Activated B cell treated with CpG ODN at 0.5 μM for 24 hours (primary cell): Measurements from ENCODE around the gene KCNS3. TPM values are rescaled to one million over a fixed set of nuclear protein-coding genes. Genes with fewer than 3 reads are reported as not detected.
"Not testable (repeated sequence)": the region's sequence is repeated elsewhere in the genome, so short reads cannot be mapped to it uniquely, and the experiment has no call there.

ENCODE experiments used
- ATAC-seq: fragments of 200-7000 bp; cut with Tn5 transposase; one replicate; pipeline ENCODE4 v1.10.0; 2021; ENCODE audit warnings: low read depth, mild to moderate bottlenecking, moderate library complexity
- CTCF ChIA-PET: fragments of 350-600 bp; sonication (Branson Sonifier 250); formaldehyde crosslinking; loops from one replicate; lab custom pipeline; 2021; ENCODE audit warnings: antibody characterized with exemption; lab: Charles Lee
- POLR2A ChIA-PET: fragments of 350-600 bp; sonication (Branson Sonifier 250); formaldehyde crosslinking; loops from one replicate; lab custom pipeline; 2021; ENCODE audit warnings: antibody characterized with exemption; lab: Charles Lee
- DNase-seq: peaks from one replicate; pipeline ENCODE4 v3.0.0; 2022
- H3K27ac Mint-ChIP-seq: one replicate; pipeline ENCODE4 v1.8.0; 2020; ENCODE audit warnings: mixed read lengths
- H3K27me3 Mint-ChIP-seq: one replicate; pipeline ENCODE4 v1.8.0; 2021; ENCODE audit warnings: mixed read lengths
- H3K36me3 Mint-ChIP-seq: one replicate; pipeline ENCODE4 v1.8.0; 2021; ENCODE audit warnings: low read depth, mixed read lengths
- H3K4me1 Mint-ChIP-seq: one replicate; pipeline ENCODE4 v1.8.0; 2021; ENCODE audit warnings: mixed read lengths
- H3K4me3 Mint-ChIP-seq: one replicate; pipeline ENCODE4 v1.8.0; 2020; ENCODE audit warnings: mild to moderate bottlenecking, mixed read lengths
- H3K9me3 Mint-ChIP-seq: one replicate; pipeline ENCODE4 v1.8.0; 2020; ENCODE audit warnings: mixed read lengths
- intact Hi-C: fragments of 100-400 bp; cut with micrococcal nuclease; formaldehyde crosslinking; loops from one replicate; pipeline ENCODE4 v1.15.1; 2024
- total RNA-seq: library from RNA; stranded (reverse); gene quantifications from 2 replicates; pipeline ENCODE4 v1.2.3, GENCODE V29; 2022
- TF ChIP-seq, protein P1 (sequence below): fragments of 200-600 bp; IDR thresholded peaks from one replicate; pipeline ENCODE4 v1.8.0; 2022; ENCODE audit warnings: antibody characterized with exemption, mild to moderate bottlenecking

KCNS3 gene
- total RNA-seq, 1 donor from 2014 or later: 1.5 TPM

DNA sequence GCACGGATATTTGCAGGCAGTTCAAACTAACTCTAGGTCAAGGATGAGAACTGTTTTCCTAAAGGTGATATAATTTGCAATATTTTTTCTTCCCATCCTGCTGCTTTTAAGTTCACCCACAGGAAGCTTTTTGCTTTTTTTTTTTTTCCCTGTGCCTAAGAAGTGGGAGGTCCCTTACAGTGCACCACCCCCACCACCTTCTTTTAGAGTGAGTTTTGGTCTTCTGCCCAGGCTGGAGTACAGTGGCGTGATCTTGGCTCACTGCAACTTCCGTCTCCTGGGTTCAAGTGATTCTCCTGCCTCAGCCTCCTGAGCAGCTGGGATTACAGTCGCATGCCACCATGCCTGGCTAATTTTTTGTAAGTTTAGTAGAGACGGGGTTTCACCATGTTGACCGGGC lies 82.5 kb downstream of the KCNS3 start:
- no peaks in the 10 kb centered on the region for H3K36me3 Mint-ChIP-seq
- H3K4me3 Mint-ChIP-seq: no peak overlapping the region
- peaks cover 2% of the 10 kb centered on the region for H3K4me1 Mint-ChIP-seq
- CTCF ChIA-PET: no interaction called here
- ATAC-seq: no peak
- H3K27ac Mint-ChIP-seq: no peak overlapping the region
- TF ChIP-seq, protein P1, sequence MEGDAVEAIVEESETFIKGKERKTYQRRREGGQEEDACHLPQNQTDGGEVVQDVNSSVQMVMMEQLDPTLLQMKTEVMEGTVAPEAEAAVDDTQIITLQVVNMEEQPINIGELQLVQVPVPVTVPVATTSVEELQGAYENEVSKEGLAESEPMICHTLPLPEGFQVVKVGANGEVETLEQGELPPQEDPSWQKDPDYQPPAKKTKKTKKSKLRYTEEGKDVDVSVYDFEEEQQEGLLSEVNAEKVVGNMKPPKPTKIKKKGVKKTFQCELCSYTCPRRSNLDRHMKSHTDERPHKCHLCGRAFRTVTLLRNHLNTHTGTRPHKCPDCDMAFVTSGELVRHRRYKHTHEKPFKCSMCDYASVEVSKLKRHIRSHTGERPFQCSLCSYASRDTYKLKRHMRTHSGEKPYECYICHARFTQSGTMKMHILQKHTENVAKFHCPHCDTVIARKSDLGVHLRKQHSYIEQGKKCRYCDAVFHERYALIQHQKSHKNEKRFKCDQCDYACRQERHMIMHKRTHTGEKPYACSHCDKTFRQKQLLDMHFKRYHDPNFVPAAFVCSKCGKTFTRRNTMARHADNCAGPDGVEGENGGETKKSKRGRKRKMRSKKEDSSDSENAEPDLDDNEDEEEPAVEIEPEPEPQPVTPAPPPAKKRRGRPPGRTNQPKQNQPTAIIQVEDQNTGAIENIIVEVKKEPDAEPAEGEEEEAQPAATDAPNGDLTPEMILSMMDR: no peak
- POLR2A ChIA-PET: no interaction called here
- no peak for DNase-seq
- intact Hi-C loops: no loop called here
- H3K9me3 Mint-ChIP-seq: no peaks in the 10 kb centered on the region
- peaks cover 20% of the 10 kb centered on the region for H3K27me3 Mint-ChIP-seq

DNA sequence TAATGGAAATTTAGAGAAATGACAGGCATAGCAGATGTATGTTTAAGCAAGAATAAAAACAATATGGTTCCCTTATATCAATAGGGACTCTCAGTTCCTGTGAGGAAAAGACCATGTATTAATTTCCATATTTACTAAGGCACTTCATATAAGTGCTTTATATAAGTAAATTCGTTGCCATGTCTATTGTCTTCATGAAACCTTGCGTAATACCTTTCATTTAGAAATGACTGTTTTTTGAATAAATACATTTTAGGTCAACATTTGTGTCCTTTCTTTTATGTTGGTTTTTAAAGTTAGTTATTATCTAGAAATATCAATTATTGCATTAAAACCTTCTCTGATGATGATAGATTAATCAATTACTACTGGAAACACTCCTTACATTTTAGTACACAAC lies 83.3 kb downstream of the KCNS3 start:
- DNase-seq: no peak
- no peak for ATAC-seq
- ChIA-PET CTCF (no interaction called here), POLR2A (no interaction called here)
- intact Hi-C loops: no loop called here
- no peaks in the 10 kb centered on the region for H3K36me3 Mint-ChIP-seq
- H3K4me3 Mint-ChIP-seq: no peak overlapping the region
- TF ChIP-seq, protein P1: no peak
- no peak overlapping the region for H3K27ac Mint-ChIP-seq
- no peaks in the 10 kb centered on the region for H3K9me3 Mint-ChIP-seq
- H3K4me1 Mint-ChIP-seq: peaks cover 10% of the 10 kb centered on the region
- H3K27me3 Mint-ChIP-seq: peaks cover 17% of the 10 kb centered on the region

DNA sequence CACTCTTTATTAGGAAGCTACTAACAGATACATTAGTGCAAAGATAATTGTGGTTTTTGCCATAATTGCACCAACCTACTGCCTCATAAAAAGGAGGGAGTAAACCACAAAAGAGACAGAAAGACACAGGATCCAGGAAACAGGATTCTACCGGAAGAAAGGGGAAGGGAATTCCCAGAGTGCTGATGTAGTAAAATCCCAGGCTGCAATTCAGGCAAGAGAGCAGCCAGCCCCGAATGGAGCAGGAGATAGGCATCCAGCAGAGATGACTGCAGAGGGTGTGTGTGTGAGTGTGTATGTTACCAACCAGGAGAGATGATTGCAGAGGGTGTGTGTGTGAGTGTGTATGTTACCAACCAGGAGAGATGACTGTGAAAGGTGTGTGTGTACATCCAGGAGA lies 84.4 kb downstream of the KCNS3 start:
- Mint-ChIP-seq H3K27ac (no peak overlapping the region), H3K4me3 (no peak overlapping the region), H3K27me3 (peaks cover 14% of the 10 kb centered on the region), H3K36me3 (no peaks in the 10 kb centered on the region), H3K4me1 (peaks cover 17% of the 10 kb centered on the region), H3K9me3 (no peaks in the 10 kb centered on the region)
- ChIA-PET POLR2A (no interaction called here), CTCF (no interaction called here)
- ATAC-seq (no peak), DNase-seq (no peak)
- TF ChIP-seq, protein P1: no peak
- intact Hi-C loops: no loop called here

DNA sequence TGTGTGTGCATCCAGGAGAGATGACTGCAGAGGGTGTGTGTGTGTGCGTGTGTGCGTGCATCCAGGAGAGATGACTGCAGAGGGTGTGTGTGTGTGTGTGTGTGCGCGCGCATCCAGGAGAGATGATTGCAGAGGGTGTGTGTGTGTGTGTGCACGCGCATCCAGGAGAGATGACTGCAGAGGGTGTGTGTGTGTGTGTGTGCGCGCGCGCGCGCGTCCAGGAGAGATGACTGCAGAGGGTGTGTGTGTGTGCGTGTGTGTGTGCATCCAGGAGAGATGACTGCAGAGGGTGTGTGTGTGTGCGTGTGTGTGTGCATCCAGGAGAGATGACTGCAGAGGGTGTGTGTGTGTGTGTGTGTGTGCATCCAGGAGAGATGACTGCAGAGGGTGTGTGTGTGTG lies 85.1 kb downstream of the KCNS3 start:
- CTCF ChIA-PET, H3K36me3 Mint-ChIP-seq, DNase-seq, H3K4me3 Mint-ChIP-seq, intact Hi-C loops, H3K27ac Mint-ChIP-seq, H3K9me3 Mint-ChIP-seq, POLR2A ChIA-PET, ATAC-seq: not testable (repeated sequence)
- Mint-ChIP-seq H3K4me1 (peaks cover 17% of the 10 kb centered on the region), H3K27me3 (peaks cover 20% of the 10 kb centered on the region)

DNA sequence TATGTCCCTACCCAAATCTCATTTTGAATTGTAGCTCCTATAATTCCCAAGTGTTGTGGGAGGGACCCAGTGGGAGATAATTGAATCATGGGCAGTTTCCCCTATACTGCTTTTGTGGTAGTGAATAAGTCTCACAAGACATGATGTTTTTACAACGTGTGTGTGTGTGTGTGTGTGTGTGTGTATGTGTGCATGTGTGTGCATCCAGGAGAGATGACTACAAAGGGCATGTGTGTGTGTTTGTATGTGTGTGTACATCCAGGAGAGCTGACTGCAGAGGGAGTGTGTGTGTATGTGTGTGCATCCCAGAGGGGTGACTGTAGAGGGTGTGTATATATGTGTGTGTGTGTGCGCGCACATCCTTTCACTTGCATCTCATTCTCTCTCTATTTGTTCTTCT lies 86.7 kb downstream of the KCNS3 start:
- Mint-ChIP-seq H3K4me3 (no peak overlapping the region), H3K27me3 (peaks cover 29% of the 10 kb centered on the region), H3K9me3 (no peaks in the 10 kb centered on the region), H3K36me3 (no peaks in the 10 kb centered on the region), H3K27ac (no peak overlapping the region), H3K4me1 (peaks cover 17% of the 10 kb centered on the region)
- POLR2A ChIA-PET: no interaction called here
- TF ChIP-seq, protein P1: no peak
- no peak for ATAC-seq
- CTCF ChIA-PET: no interaction called here
- intact Hi-C loops: no loop called here
- DNase-seq: no peak

DNA sequence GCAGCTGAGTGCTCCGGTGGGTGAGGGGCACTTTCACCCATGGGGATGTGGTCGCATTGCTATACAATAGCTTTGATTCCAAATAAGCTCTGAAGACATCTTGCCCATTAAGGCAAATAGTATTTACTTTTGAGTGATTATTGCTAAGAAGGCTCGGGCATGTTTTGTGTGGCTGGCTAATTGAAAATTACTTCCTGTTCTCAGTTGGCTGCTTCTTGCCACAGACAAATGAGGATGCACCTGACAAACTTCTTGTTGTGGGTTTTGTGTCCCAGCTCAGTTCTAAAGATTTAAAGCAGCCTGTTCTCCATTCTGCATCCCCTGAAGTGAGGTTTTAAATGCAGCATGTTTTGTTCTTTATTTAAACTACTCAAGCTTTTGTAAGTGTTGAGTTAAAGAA lies 88.3 kb downstream of the KCNS3 start:
- no peak for DNase-seq
- ChIA-PET POLR2A (no interaction called here), CTCF (no interaction called here)
- Mint-ChIP-seq H3K36me3 (no peaks in the 10 kb centered on the region), H3K9me3 (no peaks in the 10 kb centered on the region), H3K27ac (no peak overlapping the region), H3K27me3 (peaks cover 36% of the 10 kb centered on the region), H3K4me3 (no peak overlapping the region), H3K4me1 (peaks cover 17% of the 10 kb centered on the region)
- TF ChIP-seq, protein P1: no peak
- no peak for ATAC-seq
- intact Hi-C loops: no loop called here
